Fibroblast of the aortic adventitia (primary cell): ENCODE measurements around the gene CEP295NL. TPM values are rescaled to one million over a fixed set of nuclear protein-coding genes. Genes with fewer than 3 reads are reported as not detected.
"Not testable (repeated sequence)": the region's sequence is repeated elsewhere in the genome, so short reads cannot be mapped to it uniquely, and the experiment has no call there.

Source experiments
- DNase-seq: peaks from one replicate; pipeline ENCODE4 v3.0.0-alpha.2; 2010; ENCODE audit warnings: low read depth
- H3K4me3 ChIP-seq: 2 replicates; pipeline ENCODE4 v1.5.1; 2011; ENCODE audit warnings: low read depth, mild to moderate bottlenecking, control low read depth, low read length, moderate library complexity
- CTCF ChIP-seq: IDR thresholded peaks from 2 replicates; pipeline ENCODE4 v1.5.1; 2011; ENCODE audit warnings: mild to moderate bottlenecking, low read length, control low read depth, inconsistent platforms; ENCODE audit not compliant: insufficient read depth
- total RNA-seq: library from RNA; depleted of rRNA; stranded (reverse); fragments of >200 nt; gene quantifications from 2 replicates; pipeline ENCODE4 v1.2.3, GENCODE V29; 2012; ENCODE audit warnings: low replicate concordance

The CEP295NL gene
- total RNA-seq, 1 donor, result 3.3 TPM

GRCh38 chr17:78879635-78880186, 23.3 kb downstream of the CEP295NL start:
- H3K4me3 ChIP-seq, result peak overlapping the region; percentile 49
- TF ChIP-seq CTCF, result no peak
- peak; percentile 95 for DNase-seq

GRCh38 chr17:78878871-78879527, 24.0 kb downstream of the CEP295NL start:
- no peak for TF ChIP-seq CTCF
- DNase-seq, result no peak
- peak overlapping the region; percentile 49 for H3K4me3 ChIP-seq

- H3K4me3 ChIP-seq, result no peak overlapping the region
- TF ChIP-seq CTCF, result no peak
- no peak for DNase-seq
Observed at GRCh38 chr17:78878261-78878660, 24.7 kb downstream of the CEP295NL start.

- H3K4me3 ChIP-seq, DNase-seq: not testable (repeated sequence)
Observed at GRCh38 chr17:78876954-78877517, 26.0 kb downstream of the CEP295NL start.

GRCh38 chr17:78876094-78876597, 26.9 kb downstream of the CEP295NL start:
- no peak for DNase-seq
- no peak overlapping the region for H3K4me3 ChIP-seq
- TF ChIP-seq CTCF, result no peak

- DNase-seq, result peak; percentile 26
- no peak for TF ChIP-seq CTCF
- no peak overlapping the region for H3K4me3 ChIP-seq
Observed at GRCh38 chr17:78875363-78876093, 27.5 kb downstream of the CEP295NL start.
